Measurements from ENCODE around the gene CD82.

GRCh38 chr11:44583353-44583669 is 17.8 kb downstream of the CD82 start:
- TF ChIP-seq CTCF (IDR thresholded peaks at IDR 0.05; ENCODE audit: insufficient read depth, low read length, poor library complexity, severe bottlenecking) (no peak), EZH2phosphoT487 (conservative IDR thresholded peaks at IDR 0.05; ENCODE audit: low read length) (no peak)

Measured in SU-DHL-6 (cell line).